Measurements from ENCODE around the gene HOXB13. TPM values are rescaled to one million over a fixed set of nuclear protein-coding genes. Genes with fewer than 3 reads are reported as not detected.

HOXB13 gene
- total RNA-seq, 1 donor = not detected

GRCh38 chr17:48722915-48723422 is 5.6 kb downstream of the HOXB13 start, which contains the start of gene PRAC2:
Gene PRAC2 (plus strand): TSS chr17:48723185. CDS start chr17:48724411, 1,226 bp downstream.
- TF ChIP-seq, protein P1, sequence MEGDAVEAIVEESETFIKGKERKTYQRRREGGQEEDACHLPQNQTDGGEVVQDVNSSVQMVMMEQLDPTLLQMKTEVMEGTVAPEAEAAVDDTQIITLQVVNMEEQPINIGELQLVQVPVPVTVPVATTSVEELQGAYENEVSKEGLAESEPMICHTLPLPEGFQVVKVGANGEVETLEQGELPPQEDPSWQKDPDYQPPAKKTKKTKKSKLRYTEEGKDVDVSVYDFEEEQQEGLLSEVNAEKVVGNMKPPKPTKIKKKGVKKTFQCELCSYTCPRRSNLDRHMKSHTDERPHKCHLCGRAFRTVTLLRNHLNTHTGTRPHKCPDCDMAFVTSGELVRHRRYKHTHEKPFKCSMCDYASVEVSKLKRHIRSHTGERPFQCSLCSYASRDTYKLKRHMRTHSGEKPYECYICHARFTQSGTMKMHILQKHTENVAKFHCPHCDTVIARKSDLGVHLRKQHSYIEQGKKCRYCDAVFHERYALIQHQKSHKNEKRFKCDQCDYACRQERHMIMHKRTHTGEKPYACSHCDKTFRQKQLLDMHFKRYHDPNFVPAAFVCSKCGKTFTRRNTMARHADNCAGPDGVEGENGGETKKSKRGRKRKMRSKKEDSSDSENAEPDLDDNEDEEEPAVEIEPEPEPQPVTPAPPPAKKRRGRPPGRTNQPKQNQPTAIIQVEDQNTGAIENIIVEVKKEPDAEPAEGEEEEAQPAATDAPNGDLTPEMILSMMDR (IDR thresholded peaks at IDR 0.05; ENCODE audit: insufficient read depth, low read length) = no peak
- no peak for DNase-seq (ENCODE audit: low read depth)
- H3K4me3 ChIP-seq (ENCODE audit: low read depth, low read length) = no peak within 1 kb of the TSS

DNA sequence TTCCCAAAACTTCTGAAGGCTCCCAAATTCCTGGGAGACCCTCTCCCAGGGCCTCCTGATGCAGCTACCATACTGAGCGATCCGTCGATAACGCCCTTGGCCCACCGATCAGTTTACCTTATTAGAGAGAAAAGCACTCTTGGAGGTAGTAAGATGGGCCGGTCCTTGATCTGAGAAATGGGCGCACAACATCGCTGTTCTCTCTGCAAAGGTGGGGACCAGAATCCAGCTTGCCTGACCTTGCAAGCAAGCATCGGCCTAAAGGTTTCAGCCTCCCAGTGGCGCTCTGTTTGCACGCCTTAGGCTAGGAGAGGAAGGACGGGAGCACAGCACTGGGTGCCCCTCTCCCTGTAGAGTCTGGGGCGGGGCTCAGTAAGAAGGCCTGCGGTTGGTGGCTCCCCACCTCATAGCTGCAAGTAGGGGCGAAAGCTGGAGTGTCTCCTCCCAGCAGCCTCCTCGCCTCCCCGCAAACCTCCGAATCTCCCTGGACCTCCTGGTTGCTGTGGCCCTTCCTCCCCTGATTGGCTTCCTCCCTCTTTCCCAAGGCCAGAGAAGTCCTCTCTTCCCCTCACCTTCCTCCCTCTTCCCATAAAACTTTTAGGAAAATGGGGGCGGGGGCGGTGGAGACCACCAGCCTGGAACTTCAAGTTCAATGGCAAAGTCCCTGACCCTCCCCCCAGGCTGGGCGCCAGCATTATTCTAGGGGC is 6.2 kb downstream of the HOXB13 start, which contains the start of gene PRAC1:
Gene PRAC1, minus strand, starts transcription at position 318 of the 707 bp plus-strand sequence. Its CDS starts 126 bp downstream, at position 192.
- TF ChIP-seq, protein P1 (IDR thresholded peaks at IDR 0.05; ENCODE audit: insufficient read depth, low read length) = no peak
- no peak for DNase-seq (ENCODE audit: low read depth)
- no peak within 1 kb of the TSS for H3K4me3 ChIP-seq (ENCODE audit: low read depth, low read length)

DNA sequence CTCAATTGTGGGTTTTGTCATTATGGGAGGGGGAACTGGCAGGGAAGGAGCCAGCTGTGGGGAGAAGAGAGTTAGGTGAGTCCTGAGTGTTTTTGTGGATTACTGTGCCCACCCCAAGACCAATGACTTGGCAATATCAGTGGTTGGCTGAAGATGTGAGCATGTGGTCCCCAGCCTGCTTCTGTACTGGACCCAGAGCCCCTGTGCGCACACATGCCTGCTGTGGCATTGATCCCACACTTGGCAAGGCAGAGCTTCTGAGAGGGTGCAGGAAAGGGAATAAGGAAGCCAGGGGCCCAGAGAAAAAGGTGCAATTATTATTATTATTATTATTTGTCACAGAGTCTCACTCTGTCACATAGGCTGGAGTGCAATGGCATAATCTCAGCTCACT is 7.5 kb downstream of the HOXB13 start:
- TF ChIP-seq, protein P1 (IDR thresholded peaks at IDR 0.05; ENCODE audit: insufficient read depth, low read length) = no peak
- no peak overlapping the region for H3K4me3 ChIP-seq (ENCODE audit: low read depth, low read length)
- DNase-seq (ENCODE audit: low read depth) = no peak

DNA sequence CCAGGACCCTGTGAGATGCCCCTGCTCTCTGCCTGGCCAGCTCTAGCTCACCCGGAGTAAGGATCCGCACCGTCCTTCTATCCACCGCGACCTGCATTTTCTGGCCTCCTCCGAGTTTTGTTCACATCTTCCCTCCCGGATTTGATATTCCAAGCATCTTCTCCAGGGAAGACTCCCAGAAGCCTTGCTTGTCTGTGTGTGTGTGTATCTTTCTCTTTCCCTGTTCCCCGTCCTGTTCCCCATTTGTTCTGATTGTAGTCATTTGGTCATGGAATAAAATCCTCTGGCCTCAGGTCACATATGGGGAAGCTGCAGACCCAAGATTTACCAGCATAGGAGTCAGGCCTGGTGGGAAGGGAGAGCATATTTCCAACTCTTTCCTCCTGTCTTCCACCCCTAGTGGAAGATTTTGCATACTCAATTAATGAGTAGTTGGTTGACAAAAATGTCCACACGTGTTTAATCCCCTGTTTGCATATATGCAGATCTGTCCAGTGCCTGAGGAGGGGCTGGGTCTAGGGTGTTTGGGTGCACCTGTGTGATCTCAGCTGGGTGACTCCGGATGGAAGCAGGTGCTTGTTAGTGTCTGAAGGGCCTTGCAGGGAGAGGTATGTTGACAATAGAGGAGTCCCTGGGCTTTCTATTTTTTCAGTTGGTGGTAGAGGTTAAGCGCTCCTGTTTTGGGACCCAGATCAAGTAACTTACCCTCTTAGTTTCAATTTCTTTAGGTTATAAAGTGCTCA is 8.1 kb downstream of the HOXB13 start:
- H3K4me3 ChIP-seq (ENCODE audit: low read depth, low read length) = no peak overlapping the region
- TF ChIP-seq, protein P1 (IDR thresholded peaks at IDR 0.05; ENCODE audit: insufficient read depth, low read length) = no peak
- no peak for DNase-seq (ENCODE audit: low read depth)

DNA sequence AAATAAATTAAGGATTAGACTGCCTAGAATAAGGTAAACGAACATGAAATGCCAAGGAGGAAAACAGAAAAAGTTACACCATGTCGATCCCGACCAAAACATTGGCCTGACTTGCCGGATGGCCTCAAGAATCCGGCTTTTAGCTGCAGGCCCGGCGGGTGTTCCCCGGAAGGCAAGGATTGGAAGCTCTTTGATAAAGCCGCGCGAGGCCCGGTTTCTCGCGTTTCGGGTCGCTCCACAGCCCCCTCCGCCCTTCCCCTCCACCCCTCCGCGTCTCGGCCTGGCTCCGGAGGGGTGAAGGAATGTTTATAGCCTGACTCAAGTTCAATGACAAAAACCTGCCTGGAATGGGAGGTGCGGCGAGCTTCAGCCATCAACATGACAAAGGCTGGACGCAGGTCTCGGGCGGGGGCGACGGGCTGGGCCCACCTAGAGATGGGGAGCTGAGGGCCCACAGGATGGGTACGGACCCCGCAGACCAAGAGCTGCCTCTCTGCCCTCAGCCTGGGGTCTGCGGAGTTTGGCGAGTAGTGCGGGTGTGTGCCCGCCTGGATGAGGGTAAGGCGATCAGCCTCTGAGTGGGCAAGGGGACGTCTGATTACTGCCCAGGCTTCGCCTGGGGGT is 8.8 kb downstream of the HOXB13 start:
- H3K4me3 ChIP-seq (ENCODE audit: low read depth, low read length) = no peak overlapping the region
- TF ChIP-seq, protein P1 (IDR thresholded peaks at IDR 0.05; ENCODE audit: insufficient read depth, low read length) = no peak
- no peak for DNase-seq (ENCODE audit: low read depth)

DNA sequence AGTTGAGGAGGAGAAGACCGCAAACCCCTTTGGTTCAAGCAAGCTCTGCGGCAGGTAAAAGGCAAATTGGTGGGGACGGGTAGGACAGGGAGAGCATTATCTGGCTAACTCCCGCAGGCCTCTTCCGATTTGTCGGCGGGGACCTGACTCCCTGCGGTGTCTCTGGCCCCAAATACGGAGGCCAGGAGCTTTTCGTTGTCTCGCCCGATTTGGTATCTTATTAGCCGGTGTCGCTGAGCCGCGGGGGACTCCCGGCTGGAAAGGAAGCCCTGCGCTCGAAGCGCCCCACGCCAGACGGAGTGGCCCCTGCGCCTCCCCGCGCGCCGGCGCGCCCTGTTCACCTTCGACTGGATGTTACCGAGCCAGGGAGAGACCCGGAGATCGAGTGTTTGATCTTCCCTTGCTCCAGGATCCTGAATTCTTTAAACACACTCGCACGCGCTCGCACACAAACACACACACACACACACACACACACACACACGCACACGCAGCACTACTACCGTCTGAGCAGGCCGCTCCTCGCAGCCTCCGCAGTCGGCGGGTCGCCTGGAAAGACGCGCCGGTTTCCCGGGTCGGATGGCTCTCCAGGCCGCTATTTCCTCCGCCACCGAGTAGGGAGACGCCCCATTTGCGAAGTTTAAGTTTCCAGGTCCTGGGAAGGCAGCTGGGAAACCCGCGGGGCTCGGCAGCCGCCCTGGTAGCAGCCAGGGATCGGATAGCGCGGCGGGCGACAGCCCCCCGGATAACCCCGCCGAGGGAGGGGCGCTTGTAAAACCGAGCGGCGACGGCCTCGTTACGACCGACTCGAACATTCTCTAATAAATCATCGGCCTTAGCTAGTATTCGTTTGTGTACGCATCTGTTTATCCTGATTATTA is 9.5 kb downstream of the HOXB13 start:
- no peak overlapping the region for H3K4me3 ChIP-seq (ENCODE audit: low read depth, low read length)
- TF ChIP-seq, protein P1 (IDR thresholded peaks at IDR 0.05; ENCODE audit: insufficient read depth, low read length) = no peak
- no peak for DNase-seq (ENCODE audit: low read depth)
